Central memory CD8-positive, alpha-beta T cell (primary cell): Measurements from ENCODE around the gene ZBTB22.
"Not testable (repeated sequence)": the region's sequence is repeated elsewhere in the genome, so short reads cannot be mapped to it uniquely, and the experiment has no call there.

Source experiments
- ATAC-seq: fragments of 150-1000 bp; cut with Tn5 transposase; replicated peaks from 2 replicates; pipeline ENCODE4 v1.10.0; 2022; ENCODE audit warnings: mild to moderate bottlenecking, moderate FRiP score, moderate number of reproducible peaks; ENCODE audit not compliant: poor library complexity, severe bottlenecking; ENCODE audit errors: extremely low read depth
- DNase-seq, 2 donors: peaks; one replicate each; pipeline ENCODE4 v3.0.0; 2021; ENCODE audit warnings: low spot score in 2 of 2
- H3K27ac Mint-ChIP-seq: one replicate; pipeline ENCODE4 v1.8.0; 2022; ENCODE audit warnings: low read depth, mild to moderate bottlenecking, moderate library complexity, mixed read lengths
- H3K27me3 Mint-ChIP-seq: one replicate; pipeline ENCODE4 v1.8.0; 2022; ENCODE audit warnings: mixed read lengths
- H3K36me3 Mint-ChIP-seq: one replicate; pipeline ENCODE4 v1.8.0; 2022; ENCODE audit warnings: mild to moderate bottlenecking, moderate library complexity, mixed read lengths; ENCODE audit not compliant: insufficient read depth
- H3K4me1 Mint-ChIP-seq: one replicate; pipeline ENCODE4 v1.8.0; 2022; ENCODE audit warnings: mixed read lengths
- H3K4me3 Mint-ChIP-seq: one replicate; pipeline ENCODE4 v1.8.0; 2022; ENCODE audit warnings: mild to moderate bottlenecking, moderate library complexity, mixed read lengths
- H3K9me3 Mint-ChIP-seq: one replicate; pipeline ENCODE4 v1.8.0; 2022; ENCODE audit warnings: mixed read lengths

Gene ZBTB22

GRCh38 chr6:33279257-33279695 is 38.3 kb downstream of the ZBTB22 start:
- Mint-ChIP-seq H3K36me3 (peaks cover 40% of the 10 kb centered on the region), H3K9me3 (no peaks in the 10 kb centered on the region), H3K4me1 (peaks cover 50% of the 10 kb centered on the region), H3K27me3 (no peaks in the 10 kb centered on the region), H3K4me3 (peak overlapping the region; percentile 86), H3K27ac (no peak overlapping the region)
- no peak for ATAC-seq
- DNase-seq, result no peak

GRCh38 chr6:33278810-33279209 is 38.7 kb downstream of the ZBTB22 start:
- peaks cover 41% of the 10 kb centered on the region for H3K36me3 Mint-ChIP-seq
- ATAC-seq, result no peak

GRCh38 chr6:33278392-33278741 is 39.2 kb downstream of the ZBTB22 start:
- Mint-ChIP-seq H3K9me3 (no peaks in the 10 kb centered on the region), H3K4me1 (peaks cover 58% of the 10 kb centered on the region), H3K4me3 (peak overlapping the region; percentile 86), H3K36me3 (peaks cover 44% of the 10 kb centered on the region), H3K27me3 (no peaks in the 10 kb centered on the region), H3K27ac (peak overlapping the region; percentile 92)
- no peak for ATAC-seq
- DNase-seq, result no peak

More at GRCh38 chr6:33278810-33279209, 38.7 kb downstream of the ZBTB22 start:
- H3K27me3 Mint-ChIP-seq, result no peaks in the 10 kb centered on the region
- H3K9me3 Mint-ChIP-seq, result no peaks in the 10 kb centered on the region
- peak overlapping the region; percentile 86 for H3K4me3 Mint-ChIP-seq
- peak overlapping the region; percentile 92 for H3K27ac Mint-ChIP-seq
- H3K4me1 Mint-ChIP-seq, result peaks cover 55% of the 10 kb centered on the region
- no peak for DNase-seq

- H3K4me3 Mint-ChIP-seq, result peak overlapping the region; percentile 86
- H3K27ac Mint-ChIP-seq, result peak overlapping the region; percentile 92
- no peaks in the 10 kb centered on the region for H3K27me3 Mint-ChIP-seq
- H3K4me1 Mint-ChIP-seq, result peaks cover 64% of the 10 kb centered on the region
- DNase-seq (no peak), ATAC-seq (peak; percentile 35)
- H3K36me3 Mint-ChIP-seq, result peaks cover 43% of the 10 kb centered on the region
- no peaks in the 10 kb centered on the region for H3K9me3 Mint-ChIP-seq
Measured at GRCh38 chr6:33277663-33278391, 39.7 kb downstream of the ZBTB22 start.

GRCh38 chr6:33276864-33277662 is 40.5 kb downstream of the ZBTB22 start, which contains the start of gene B3GALT4:
Gene B3GALT4, plus strand, starts transcription at chr6:33277123. Its CDS starts 297 bp downstream, at chr6:33277420.
- DNase-seq, result peak; percentile 52 to 54
- Mint-ChIP-seq H3K4me1 (peaks cover 71% of the 10 kb centered on the region), H3K27me3 (no peaks in the 10 kb centered on the region), H3K4me3 (peak within 1 kb of the TSS; percentile 86), H3K36me3 (peaks cover 46% of the 10 kb centered on the region), H3K27ac (peak within 1 kb of the TSS; percentile 92), H3K9me3 (no peaks in the 10 kb centered on the region)
- peak; percentile 70 for ATAC-seq

GRCh38 chr6:33276581-33276863 is 41.0 kb downstream of the ZBTB22 start:
- Mint-ChIP-seq H3K27ac (peak overlapping the region; percentile 92), H3K27me3 (no peaks in the 10 kb centered on the region), H3K4me3 (peak overlapping the region; percentile 86), H3K36me3 (peaks cover 50% of the 10 kb centered on the region), H3K9me3 (no peaks in the 10 kb centered on the region), H3K4me1 (peaks cover 73% of the 10 kb centered on the region)
- ATAC-seq (no peak), DNase-seq (no peak)

GRCh38 chr6:33275795-33276580 is 41.6 kb downstream of the ZBTB22 start:
- Mint-ChIP-seq H3K4me3 (peak overlapping the region; percentile 86), H3K36me3 (peaks cover 55% of the 10 kb centered on the region), H3K4me1 (peaks cover 73% of the 10 kb centered on the region), H3K27ac (peak overlapping the region; percentile 92)
- not testable (repeated sequence) for H3K27me3 Mint-ChIP-seq, H3K9me3 Mint-ChIP-seq, DNase-seq, ATAC-seq

- H3K36me3 Mint-ChIP-seq, result peaks cover 49% of the 10 kb centered on the region
- DNase-seq (no peak), ATAC-seq (no peak)
- H3K27me3 Mint-ChIP-seq, result no peaks in the 10 kb centered on the region
- H3K4me3 Mint-ChIP-seq, result peak overlapping the region; percentile 98
- no peaks in the 10 kb centered on the region for H3K9me3 Mint-ChIP-seq
- peak overlapping the region; percentile 80 for H3K27ac Mint-ChIP-seq
- H3K4me1 Mint-ChIP-seq, result peaks cover 73% of the 10 kb centered on the region
Measured at GRCh38 chr6:33273924-33274902, 43.3 kb downstream of the ZBTB22 start.

- H3K27me3 Mint-ChIP-seq, result no peaks in the 10 kb centered on the region
- H3K4me3 Mint-ChIP-seq, result peak overlapping the region; percentile 98
- H3K36me3 Mint-ChIP-seq, result peaks cover 52% of the 10 kb centered on the region
- no peaks in the 10 kb centered on the region for H3K9me3 Mint-ChIP-seq
- DNase-seq, result no peak
- no peak for ATAC-seq
- peak overlapping the region; percentile 98 for H3K27ac Mint-ChIP-seq
- H3K4me1 Mint-ChIP-seq, result peaks cover 70% of the 10 kb centered on the region
Measured at GRCh38 chr6:33273129-33273923, 44.2 kb downstream of the ZBTB22 start.

- Mint-ChIP-seq H3K27me3 (no peaks in the 10 kb centered on the region), H3K36me3 (peaks cover 54% of the 10 kb centered on the region), H3K27ac (peak overlapping the region; percentile 98), H3K9me3 (no peaks in the 10 kb centered on the region), H3K4me1 (peaks cover 62% of the 10 kb centered on the region), H3K4me3 (peak overlapping the region; percentile 98)
- ATAC-seq (no peak), DNase-seq (no peak)
Measured at GRCh38 chr6:33272275-33273128, 45.0 kb downstream of the ZBTB22 start.
